Measurements from ENCODE around the gene DIPK1A.

The DIPK1A gene

GRCh38 chr1:92792340-92792782 lies 168.9 kb downstream of the DIPK1A start:
- DNase-seq (ENCODE audit: low read depth), result no peak

Data from CMK (cell line).